Prostate gland (tissue), 2 donors: ENCODE measurements around the gene PTGER3. TPM values are rescaled to one million over a fixed set of nuclear protein-coding genes. Genes with fewer than 3 reads are reported as not detected.

Experiments used
- DNase-seq: peaks from one replicate; pipeline ENCODE4 v3.0.0-alpha.2; 2019; ENCODE audit warnings: low spot score
- H3K27ac ChIP-seq, 2 donors: fragments of 200-600 bp; sonication (generic); 2 replicates each; pipeline ENCODE4 v1.5.1; 2017 to 2019
- H3K27me3 ChIP-seq: fragments of 200-600 bp; sonication (generic); replicated peaks from 2 replicates; pipeline ENCODE4 v1.5.1; 2019; ENCODE audit not compliant: insufficient read depth
- H3K36me3 ChIP-seq, 2 donors: fragments of 200-600 bp; sonication (generic); 1 replicate in 1 of 2; 2 replicates in 1 of 2; pipeline versions ENCODE4 v1.5.1 to v1.8.1; 2017 to 2019
- H3K4me1 ChIP-seq: fragments of 200-600 bp; sonication (generic); replicated peaks from 2 replicates; pipeline ENCODE4 v1.5.1; 2019
- H3K4me3 ChIP-seq, 2 donors: fragments of 200-600 bp; sonication (generic); 2 replicates each; pipeline ENCODE4 v1.5.1; 2017 to 2019
- H3K9me3 ChIP-seq: fragments of 200-600 bp; sonication (generic); 2 replicates; pipeline ENCODE4 v1.5.1; 2017
- CTCF ChIP-seq, 4 experiments: fragments of 200-600 bp in 2 of 4; fragments of 450-650 bp in 2 of 4; sonication (generic) in 2 of 4; IDR thresholded peaks; 1 replicate in 3 of 4; 2 replicates in 1 of 4; pipeline ENCODE4 v1.5.1; 2016 to 2019; ENCODE audit warnings: antibody characterized with exemption in 4 of 4, mild to moderate bottlenecking in 2 of 4, moderate library complexity in 2 of 4
- POLR2A ChIP-seq: fragments of 450-650 bp; IDR thresholded peaks from one replicate; pipeline ENCODE4 v1.6.1; 2016; ENCODE audit warnings: antibody characterized with exemption, mild to moderate bottlenecking
- POLR2AphosphoS5 ChIP-seq: sonication (generic); formaldehyde crosslinking; IDR thresholded peaks from one replicate; pipeline ENCODE4 v1.6.1; 2017; ENCODE audit warnings: antibody characterized with exemption
- WGBS: methylation state at CpG from one replicate; pipeline ENCODE4 v1.1.5; 2018; 5-methylcytosine and 5-hydroxymethylcytosine counted together
- intact Hi-C: fragments of 100-400 bp; cut with DNase I; formaldehyde crosslinking; loops from one replicate; pipeline ENCODE4 v1.14.2; 2022
- total RNA-seq, 2 donors: library from RNA; depleted of rRNA; stranded (reverse); fragments of >200 nt; gene quantifications; one replicate each; pipeline ENCODE4 v1.1.0, GENCODE V29; 2016

Gene PTGER3
- total RNA-seq, 2 donors from 2014 or later, result 3.6 to 4.0 TPM

DNA sequence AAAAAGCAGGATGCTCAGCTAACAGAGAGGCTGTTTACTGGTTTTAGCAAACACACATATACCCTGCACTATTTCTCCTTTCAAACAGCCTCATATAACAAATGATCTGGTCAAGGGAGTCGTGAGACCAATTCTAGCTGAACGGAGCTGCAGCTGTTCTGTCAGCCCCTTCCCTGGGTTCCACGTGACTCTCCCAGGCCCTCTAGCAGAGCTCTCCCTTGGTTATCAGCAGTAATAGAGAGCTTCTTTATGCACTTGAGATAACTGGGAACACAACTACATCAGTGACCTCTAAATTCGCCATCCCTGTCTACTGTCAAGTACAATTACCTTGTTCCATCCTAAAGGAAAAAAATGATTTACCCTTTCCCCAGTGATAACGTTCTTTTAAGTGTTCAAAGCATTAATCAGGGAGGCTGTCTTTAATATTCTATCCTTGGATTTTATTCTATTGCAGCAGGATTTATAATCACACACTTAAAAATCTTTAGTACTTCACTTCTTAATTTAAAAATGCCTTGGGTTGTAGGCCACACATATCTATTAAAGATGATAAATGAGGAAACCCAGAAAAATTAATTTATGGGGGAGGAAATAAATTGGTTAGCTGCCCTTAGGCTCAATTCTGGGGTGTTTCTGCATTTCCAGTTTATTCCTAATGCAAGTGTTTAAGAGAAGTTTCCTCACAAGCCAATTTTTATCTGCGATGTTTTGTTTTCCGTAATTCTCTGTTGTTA, 28.2 kb downstream of the PTGER3 start:
- no peak for DNase-seq
- 48% methylated on average over 7 of the region's 7 CpGs for WGBS
- H3K27ac ChIP-seq, result no peak overlapping the region

DNA sequence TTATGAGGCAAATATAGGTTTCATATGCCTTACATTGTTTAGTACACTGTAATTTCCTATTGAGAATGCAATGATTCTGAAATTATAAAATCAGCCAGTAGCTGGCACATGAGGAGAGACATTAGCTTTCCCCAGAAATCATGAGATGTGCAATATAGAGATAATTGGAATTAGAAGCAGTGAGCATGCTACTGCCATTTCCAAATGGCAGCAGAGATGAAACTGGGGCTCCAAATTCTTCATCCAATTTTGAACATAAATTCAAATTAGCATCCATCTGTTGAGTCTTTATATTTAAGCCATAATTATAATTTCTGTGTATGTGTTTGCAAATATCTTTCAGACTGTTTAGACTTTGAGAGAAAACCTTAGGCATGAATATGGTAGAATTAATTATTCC, 28.8 kb downstream of the PTGER3 start:
- Histone ChIP-seq H3K9me3 (no peaks in the 10 kb centered on the region), H3K4me3 (no peak overlapping the region), H3K27ac (no peak overlapping the region), H3K27me3 (no peaks in the 10 kb centered on the region), H3K4me1 (no peaks in the 10 kb centered on the region), H3K36me3 (no peaks in the 10 kb centered on the region)
- intact Hi-C loops, result no loop called here
- TF ChIP-seq POLR2AphosphoS5 (no peak), POLR2A (no peak), CTCF (IDR thresholded peaks at IDR 0.05) (no peak)
- DNase-seq, result no peak

More for the DNA sequence above, 28.2 kb downstream of the PTGER3 start:
- H3K4me1 ChIP-seq, result no peaks in the 10 kb centered on the region
- no peaks in the 10 kb centered on the region for H3K27me3 ChIP-seq
- no peaks in the 10 kb centered on the region for H3K36me3 ChIP-seq
- H3K4me3 ChIP-seq, result no peak overlapping the region
- no peaks in the 10 kb centered on the region for H3K9me3 ChIP-seq
- no peak for TF ChIP-seq CTCF (IDR thresholded peaks at IDR 0.05)
- no peak for TF ChIP-seq POLR2A
- no peak for TF ChIP-seq POLR2AphosphoS5
- intact Hi-C loops, result no loop called here

DNA sequence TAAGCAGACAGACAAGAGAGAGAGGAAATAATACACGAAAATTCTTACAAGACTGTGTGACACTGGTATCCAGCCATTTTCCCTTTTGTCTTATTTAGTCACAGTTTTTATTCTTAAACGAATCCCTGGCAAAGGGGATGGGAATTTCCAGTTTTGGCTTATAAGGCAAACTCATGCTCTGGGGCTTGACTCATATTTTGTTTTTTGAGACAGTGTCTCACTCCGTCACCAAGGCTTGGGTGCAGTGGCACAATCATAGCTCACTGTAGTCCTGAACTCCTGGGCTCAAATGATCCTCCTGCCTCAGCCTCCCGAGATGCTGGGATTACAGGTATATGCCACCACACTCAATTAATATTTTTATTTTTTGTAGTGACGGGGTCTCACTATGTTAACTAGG, 31.9 kb downstream of the PTGER3 start:
- no peaks in the 10 kb centered on the region for H3K9me3 ChIP-seq
- H3K27me3 ChIP-seq, result no peaks in the 10 kb centered on the region
- WGBS, result 72% methylated on average over 5 of the region's 5 CpGs
- no peak for TF ChIP-seq CTCF (IDR thresholded peaks at IDR 0.05)
- no peak for TF ChIP-seq POLR2A
- TF ChIP-seq POLR2AphosphoS5, result no peak
- H3K4me3 ChIP-seq, result no peak overlapping the region
- no peaks in the 10 kb centered on the region for H3K4me1 ChIP-seq
- DNase-seq, result no peak
- no peaks in the 10 kb centered on the region for H3K36me3 ChIP-seq
- intact Hi-C loops, result no loop called here
- no peak overlapping the region for H3K27ac ChIP-seq

DNA sequence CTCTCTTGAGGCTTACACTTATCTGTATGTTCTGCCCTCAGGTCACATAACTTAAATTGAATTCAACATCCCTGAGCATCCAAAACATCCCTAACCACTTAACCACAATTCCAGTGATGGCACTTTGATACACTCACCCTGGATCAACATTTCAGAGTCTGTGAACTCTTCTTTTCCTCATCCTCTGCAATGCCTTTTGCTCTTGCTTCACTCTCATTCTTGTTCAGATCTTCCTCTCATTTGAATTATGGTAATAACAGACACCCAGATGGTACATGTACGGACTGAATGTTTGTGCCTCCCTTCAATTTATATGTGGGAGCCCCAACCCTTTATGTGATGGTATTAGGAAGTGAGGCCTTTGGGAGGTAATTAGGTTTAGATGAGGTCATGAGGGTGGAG, 33.4 kb downstream of the PTGER3 start:
- no peaks in the 10 kb centered on the region for H3K9me3 ChIP-seq
- DNase-seq, result no peak
- intact Hi-C loops, result no loop called here
- WGBS, result 88% methylated on average over 1 of the region's 1 CpG
- no peaks in the 10 kb centered on the region for H3K27me3 ChIP-seq
- no peaks in the 10 kb centered on the region for H3K36me3 ChIP-seq
- no peaks in the 10 kb centered on the region for H3K4me1 ChIP-seq
- no peak overlapping the region for H3K4me3 ChIP-seq
- no peak overlapping the region for H3K27ac ChIP-seq
- no peak for TF ChIP-seq POLR2A
- no peak for TF ChIP-seq CTCF (IDR thresholded peaks at IDR 0.05)
- no peak for TF ChIP-seq POLR2AphosphoS5
